GM19025 (cell line): Measurements from ENCODE around the gene USPL1.
"Not testable (repeated sequence)": the region's sequence is repeated elsewhere in the genome, so short reads cannot be mapped to it uniquely, and the experiment has no call there.

Experiments
- ATAC-seq: cut with Tn5 transposase; IDR thresholded peaks from one replicate; pipeline ENCODE4 v1.9.1; 2021; ENCODE audit warnings: mild to moderate bottlenecking, low read depth, moderate library complexity; ENCODE audit not compliant: unreplicated experiment

USPL1 gene

DNA sequence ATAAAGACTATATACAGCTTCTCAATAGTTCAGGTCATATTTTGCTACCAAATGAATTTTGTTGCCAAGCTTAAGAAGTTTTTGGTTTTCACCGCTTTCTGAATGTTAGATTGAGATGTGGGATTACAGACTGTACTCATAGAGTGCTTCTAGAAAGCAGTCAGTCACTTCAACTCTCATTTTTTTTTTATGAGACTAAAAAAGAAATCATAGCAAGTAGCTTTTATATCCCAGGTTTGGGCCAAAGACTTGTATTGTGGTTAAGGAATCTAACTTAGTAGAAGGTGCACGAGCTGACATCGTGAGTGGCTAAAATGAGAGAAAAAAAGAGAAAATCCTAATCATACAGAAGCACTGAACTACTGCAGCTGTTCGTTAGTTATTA, 2.2 kb upstream of the USPL1 start:
- ATAC-seq, result no peak

- no peak for ATAC-seq
Measured at GRCh38 chr13:30615866-30616541, 1.7 kb upstream of the USPL1 start.

DNA sequence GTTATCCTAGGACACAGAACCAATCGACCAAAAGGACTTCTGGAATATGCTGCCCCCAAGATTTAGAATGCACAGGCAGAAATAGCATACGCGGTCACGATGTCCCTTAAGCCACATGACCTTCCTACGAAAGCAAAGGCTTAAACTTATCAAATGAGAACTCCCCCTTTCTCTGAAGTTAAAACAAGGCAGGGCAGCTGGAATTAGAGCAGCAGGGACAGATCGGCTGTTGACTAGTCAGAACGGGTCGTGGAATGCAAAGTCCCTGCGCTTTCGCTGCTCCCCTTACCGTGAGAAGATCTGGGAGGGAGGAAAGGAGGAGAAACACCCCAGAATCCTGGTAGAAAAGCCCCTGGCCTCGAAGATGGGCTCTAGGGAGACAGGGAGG, 799 bp upstream of the USPL1 start:
- ATAC-seq, result peak; percentile 7

GRCh38 chr13:30618186-30618929, 638 bp downstream of the USPL1 start:
- ATAC-seq, result no peak

DNA sequence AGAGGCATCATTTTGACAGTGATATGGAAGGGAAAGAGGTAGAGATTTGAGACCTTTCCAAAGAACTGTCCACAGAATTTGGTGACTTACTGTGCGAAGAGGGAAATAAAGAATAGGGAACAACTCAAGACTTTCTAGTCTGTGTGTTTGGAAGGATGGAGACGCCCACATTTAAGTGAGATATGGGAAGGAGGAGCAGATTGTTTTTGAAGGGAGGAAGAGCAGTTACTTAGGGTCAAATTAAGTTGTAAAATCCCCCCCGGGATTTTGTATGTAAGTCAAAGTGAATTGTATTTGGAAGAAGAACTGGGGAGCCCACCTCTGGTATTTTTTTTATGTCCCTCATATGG, 1.2 kb downstream of the USPL1 start:
- no peak for ATAC-seq

DNA sequence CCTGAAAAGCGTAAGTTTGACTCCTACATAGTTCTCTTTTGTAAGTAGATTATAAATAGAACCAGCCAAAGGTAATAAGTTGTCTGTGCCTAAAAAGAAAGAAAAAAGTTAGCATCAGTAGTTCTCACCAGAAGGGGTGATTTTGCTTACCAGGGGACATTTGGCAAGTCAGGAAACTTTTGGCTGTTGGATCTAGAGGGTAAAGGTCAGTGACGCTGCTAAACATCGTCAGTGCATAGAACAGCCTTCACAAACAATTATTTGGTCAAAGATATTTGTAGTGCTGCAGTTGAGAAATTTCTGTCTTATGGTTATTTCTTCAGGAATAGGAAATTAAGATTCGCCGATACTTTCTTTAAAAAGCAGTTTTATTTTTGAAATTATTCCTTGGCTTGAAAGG, 2.0 kb downstream of the USPL1 start:
- no peak for ATAC-seq

DNA sequence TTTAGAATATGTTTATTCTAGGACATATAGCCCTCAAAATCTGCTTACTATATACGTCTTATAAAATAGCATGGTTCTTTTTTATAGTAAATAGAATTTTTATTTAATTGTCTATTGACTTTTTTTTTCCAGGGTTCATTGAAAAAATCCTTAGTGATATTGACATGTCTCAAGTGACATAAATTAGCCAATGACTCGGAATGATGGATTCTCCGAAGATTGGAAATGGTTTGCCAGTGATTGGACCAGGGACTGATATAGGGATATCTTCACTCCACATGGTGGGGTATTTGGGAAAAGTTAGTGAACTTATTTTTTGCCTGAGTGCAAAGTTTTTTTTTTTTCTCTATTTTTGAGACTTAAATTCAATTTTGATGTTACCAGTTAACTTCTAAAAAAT, 3.2 kb downstream of the USPL1 start:
- no peak for ATAC-seq

DNA sequence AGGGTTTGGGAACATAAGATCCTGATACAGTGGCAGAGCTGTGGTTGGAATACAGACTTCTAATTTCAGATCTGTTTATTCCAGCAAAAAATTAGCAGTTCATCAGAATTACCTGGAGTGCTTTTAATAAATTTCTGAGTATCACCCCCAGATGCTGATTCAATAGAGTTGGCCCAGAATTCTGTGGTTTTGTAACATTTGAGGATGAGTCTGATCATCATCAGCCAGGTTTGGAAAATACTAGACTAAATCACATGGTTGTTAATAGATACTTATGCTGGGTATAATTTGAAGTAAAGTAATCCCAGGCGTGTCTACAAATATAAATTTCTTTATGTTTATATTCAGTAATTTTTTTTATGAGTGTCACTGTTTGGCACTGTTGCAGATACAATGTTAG, 4.8 kb downstream of the USPL1 start:
- no peak for ATAC-seq

- ATAC-seq, result no peak
Measured at GRCh38 chr13:30623392-30623791, 5.7 kb downstream of the USPL1 start.

DNA sequence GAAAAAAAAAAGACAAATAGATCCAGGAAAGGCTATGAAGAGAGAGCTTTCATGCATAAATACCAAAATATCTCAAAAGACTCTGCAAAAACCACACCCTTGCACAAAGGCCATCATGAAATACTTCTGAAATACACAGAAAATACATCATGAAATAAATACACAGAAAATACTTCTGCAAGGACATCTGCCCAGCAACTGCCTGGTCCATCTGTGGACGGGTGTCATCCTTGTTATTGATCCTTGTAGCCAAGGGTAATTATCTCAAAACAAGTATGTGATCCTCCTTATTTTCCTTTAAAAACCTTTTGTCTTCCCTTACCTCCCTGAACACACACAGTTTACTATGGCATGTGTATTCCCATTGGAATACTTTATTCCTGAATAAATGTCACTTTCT, 6.9 kb downstream of the USPL1 start:
- ATAC-seq, result no peak

GRCh38 chr13:30629527-30629926, 11.8 kb downstream of the USPL1 start:
- ATAC-seq, result no peak

DNA sequence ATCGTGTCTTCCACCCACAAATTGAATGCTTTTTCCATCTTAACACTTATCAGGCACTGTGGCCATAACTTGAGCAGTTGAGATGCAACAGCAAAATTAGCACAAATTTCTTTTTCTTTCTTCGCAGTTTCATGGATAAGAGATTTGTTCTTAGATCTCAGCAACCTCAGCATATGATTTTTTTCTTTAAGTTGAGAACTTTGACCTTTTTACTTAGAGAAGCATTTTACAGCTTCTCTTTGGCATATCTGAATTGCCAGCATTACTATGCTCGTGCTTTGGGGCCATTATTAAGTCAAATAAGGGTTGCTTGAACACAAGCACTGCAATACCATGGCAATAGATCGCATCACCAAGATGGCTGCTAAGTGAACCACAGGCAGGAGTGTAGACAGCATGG, 16.1 kb downstream of the USPL1 start:
- no peak for ATAC-seq

DNA sequence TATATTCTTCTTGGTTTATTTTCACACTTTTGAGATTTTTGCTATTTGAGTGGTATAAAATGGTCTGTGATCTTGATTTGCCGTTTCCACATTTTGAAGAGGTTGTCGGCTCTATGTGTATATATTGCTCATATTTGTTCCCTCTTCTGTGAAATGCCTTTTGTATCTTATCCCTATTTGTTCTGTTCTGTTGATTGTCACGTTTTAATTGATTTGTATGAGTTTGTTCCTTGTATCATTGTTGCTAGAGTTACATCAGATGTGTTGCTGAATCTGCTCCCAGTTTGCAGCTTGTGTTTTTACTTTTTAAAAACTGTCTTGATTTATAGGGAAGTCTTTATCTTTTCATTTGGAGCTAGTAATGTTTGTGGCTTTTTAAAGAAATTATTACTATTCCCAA, 17.1 kb downstream of the USPL1 start:
- no peak for ATAC-seq

- no peak for ATAC-seq
Measured at GRCh38 chr13:30638301-30638700, 20.6 kb downstream of the USPL1 start.

DNA sequence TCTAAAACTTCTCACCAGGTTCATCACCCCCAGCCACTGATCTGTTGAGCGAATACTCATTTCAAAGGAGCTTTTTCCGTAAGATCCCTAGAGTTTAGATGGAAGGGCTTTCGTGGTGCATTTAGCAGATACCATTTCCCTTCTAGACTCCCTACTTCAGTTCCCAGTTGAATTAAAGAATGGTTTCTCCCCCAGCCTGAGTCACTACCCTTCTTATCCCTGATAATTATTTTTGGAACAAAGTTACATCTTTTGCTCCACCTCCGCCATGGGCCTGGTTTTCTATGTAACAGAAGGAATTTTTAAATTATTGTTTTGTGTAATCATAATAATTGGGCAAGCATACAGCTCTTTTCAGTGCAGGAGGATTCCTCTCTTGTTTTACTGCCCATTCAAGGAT, 22.0 kb downstream of the USPL1 start:
- ATAC-seq, result no peak

GRCh38 chr13:30641173-30641572, 23.5 kb downstream of the USPL1 start:
- not testable (repeated sequence) for ATAC-seq

GRCh38 chr13:30645629-30646028, 27.9 kb downstream of the USPL1 start:
- ATAC-seq, result no peak

DNA sequence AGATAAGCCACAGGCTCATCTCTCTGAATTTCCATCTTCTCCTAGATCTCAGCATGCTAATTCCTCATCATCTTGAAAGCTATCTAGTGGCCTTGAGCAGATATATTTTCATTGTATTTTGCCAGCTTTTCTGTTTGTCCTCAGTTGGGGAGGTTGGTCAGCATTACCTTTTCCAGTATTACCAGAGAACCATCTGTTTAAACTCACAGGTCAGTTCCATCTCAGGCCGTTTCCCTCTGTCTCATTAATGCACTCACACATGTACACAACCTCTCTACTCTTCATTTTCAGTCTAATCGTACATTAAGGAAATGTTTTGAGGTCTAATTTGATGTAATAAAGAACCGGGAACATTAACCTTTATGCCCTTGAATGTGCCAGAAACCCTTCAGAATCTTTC, 29.7 kb downstream of the USPL1 start:
- ATAC-seq, result no peak

DNA sequence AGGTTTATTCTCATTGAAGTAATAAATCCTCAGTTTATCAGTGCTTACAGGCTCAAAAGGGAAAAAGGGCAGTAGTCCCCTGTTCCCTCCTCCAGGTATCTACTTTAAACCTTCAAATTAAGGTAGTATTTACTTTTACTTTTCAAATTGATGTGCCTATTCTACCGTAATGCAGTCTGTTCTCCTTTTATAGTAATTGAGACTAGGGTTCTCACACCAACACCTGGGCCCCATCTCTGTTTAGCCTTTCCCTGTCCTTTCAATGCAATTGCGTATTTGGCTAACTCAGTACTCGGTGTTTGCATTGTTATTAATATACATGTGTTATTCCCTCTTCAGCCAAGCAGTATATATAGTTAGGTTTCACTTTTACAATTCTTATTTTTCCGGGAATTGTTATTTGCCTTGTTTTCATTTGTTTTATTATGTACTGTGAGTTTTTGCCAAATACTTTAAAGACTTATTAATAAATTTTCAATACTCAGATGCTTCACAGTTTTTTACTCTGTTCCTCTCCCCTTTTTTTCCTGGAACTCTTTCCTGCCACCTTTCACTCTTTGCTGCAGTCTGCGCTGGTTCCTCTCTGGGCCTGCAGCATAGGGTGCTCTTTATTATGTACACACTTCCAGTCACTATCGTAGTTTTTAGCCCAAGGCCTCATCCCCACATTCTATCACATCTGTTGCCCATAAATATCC, 30.3 kb downstream of the USPL1 start:
- ATAC-seq, result no peak

GRCh38 chr13:30648522-30649012, 30.8 kb downstream of the USPL1 start:
- no peak for ATAC-seq

DNA sequence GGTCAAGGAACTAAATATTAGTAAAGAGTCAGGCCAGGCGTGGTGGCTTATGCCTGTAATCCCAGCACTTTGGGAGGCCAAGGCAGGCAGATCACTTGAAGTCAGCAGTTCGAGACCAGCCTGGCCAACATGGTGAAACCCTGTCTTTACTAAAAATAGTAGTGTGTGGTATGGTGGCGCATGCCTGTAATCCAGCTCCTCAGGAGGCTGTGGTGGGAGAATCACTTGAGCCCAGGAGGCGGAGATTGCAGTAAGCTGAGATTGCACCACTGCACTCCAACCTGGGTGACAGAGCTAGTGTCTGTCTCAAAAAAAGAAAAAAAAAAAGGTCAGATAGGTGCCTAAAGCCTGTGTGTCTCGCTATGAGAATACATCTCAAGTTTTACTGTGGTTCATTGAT, 33.9 kb downstream of the USPL1 start:
- ATAC-seq, result not testable (repeated sequence)
